PC-9 (cell line): ENCODE results near the gene COASY. TPM values are rescaled to one million over a fixed set of nuclear protein-coding genes. Genes with fewer than 3 reads are reported as not detected.
A peak's percentile ranks its signal among the peaks of the same experiment; 100 is the strongest.

ENCODE experiments used
- BruUV-seq: library from RNA; stranded (reverse); fragments of 400-500 nt; replicated peaks from 2 replicates; lab custom pipeline; 2021; lab: Mats Ljungman, UMichigan
- CTCF ChIA-PET: fragments of 300-600 bp; sonication (Branson Sonifier 250); formaldehyde crosslinking; loops from one replicate; lab custom pipeline; 2022; ENCODE audit warnings: antibody characterized with exemption; lab: Charles Lee
- POLR2A ChIA-PET: fragments of 300-600 bp; sonication (Branson Sonifier 250); formaldehyde crosslinking; loops from one replicate; lab custom pipeline; 2022; ENCODE audit warnings: antibody characterized with exemption; ENCODE audit not compliant: unreplicated experiment; lab: Charles Lee
- DNase-seq, 2 experiments: peaks; one replicate each; pipeline versions ENCODE4 v3.0.0 to v3.0.0-alpha.2; 2015 to 2022; ENCODE audit warnings: mixed read lengths in 1 of 2
- H2AFZ ChIP-seq: fragments of 200-600 bp; sonication (generic); 2 replicates; pipeline ENCODE4 v1.8.1; 2017; ENCODE audit warnings: antibody characterized with exemption
- H3F3A ChIP-seq: fragments of 200-600 bp; sonication (generic); 2 replicates; pipeline ENCODE4 v1.8.1; 2017; ENCODE audit warnings: antibody characterized with exemption, mild to moderate bottlenecking, low read depth; ENCODE audit not compliant: insufficient read depth
- H3K27ac ChIP-seq: fragments of 200-600 bp; sonication (generic); 2 replicates; pipeline ENCODE4 v1.6.1; 2016; ENCODE audit warnings: mixed run types
- H3K27me3 ChIP-seq: fragments of 200-600 bp; sonication (generic); 2 replicates; pipeline ENCODE4 v1.6.1; 2016; ENCODE audit warnings: low read depth, mixed run types; ENCODE audit not compliant: insufficient read depth
- H3K36me3 ChIP-seq: fragments of 200-600 bp; sonication (generic); 2 replicates; pipeline ENCODE4 v1.6.1; 2016; ENCODE audit warnings: low read depth, mixed run types
- H3K4me1 ChIP-seq: fragments of 200-600 bp; sonication (generic); replicated peaks from 2 replicates; pipeline ENCODE4 v1.6.1; 2016; ENCODE audit warnings: mixed run types; ENCODE audit not compliant: insufficient read depth
- H3K4me2 ChIP-seq: fragments of 200-600 bp; sonication (generic); 2 replicates; pipeline ENCODE4 v1.6.1; 2017; ENCODE audit warnings: mixed run types
- H3K4me3 ChIP-seq: fragments of 200-600 bp; sonication (generic); 2 replicates; pipeline ENCODE4 v1.6.1; 2016; ENCODE audit warnings: mixed run types
- H3K79me2 ChIP-seq: fragments of 200-600 bp; sonication (generic); 2 replicates; pipeline ENCODE4 v1.6.1; 2017; ENCODE audit warnings: low read depth, mixed run types
- H3K9me2 ChIP-seq: fragments of 200-600 bp; sonication (generic); 2 replicates; pipeline ENCODE4 v1.8.1; 2017; ENCODE audit warnings: mild to moderate bottlenecking; ENCODE audit not compliant: insufficient read depth
- H3K9me3 ChIP-seq: fragments of 200-600 bp; sonication (generic); 2 replicates; pipeline ENCODE4 v1.8.1; 2016; ENCODE audit warnings: low read depth; ENCODE audit not compliant: insufficient read depth
- H4K20me1 ChIP-seq: fragments of 200-600 bp; sonication (generic); 2 replicates; pipeline ENCODE4 v1.8.1; 2017; ENCODE audit not compliant: insufficient read depth
- CTCF ChIP-seq: fragments of 200-600 bp; sonication (generic); conservative IDR thresholded peaks from 2 replicates; pipeline ENCODE4 v1.6.1; 2017; ENCODE audit warnings: mixed run types, antibody characterized with exemption, mild to moderate bottlenecking, moderate library complexity
- EZH2 ChIP-seq: fragments of 200-600 bp; sonication (generic); IDR thresholded peaks from 2 replicates; pipeline ENCODE4 v1.8.0; 2017; ENCODE audit warnings: antibody characterized with exemption, low read depth
- intact Hi-C: fragments of 100-400 bp; cut with micrococcal nuclease; formaldehyde crosslinking; loops from one replicate; pipeline ENCODE4 v1.10.0; 2022; ENCODE audit not compliant: unreplicated experiment
- total RNA-seq: library from RNA; stranded (reverse); gene quantifications from 2 replicates; pipeline ENCODE4 v1.2.3, GENCODE V29; 2021

Gene COASY
- total RNA-seq, 1 experiment from 2014 or later = 152 TPM

DNA sequence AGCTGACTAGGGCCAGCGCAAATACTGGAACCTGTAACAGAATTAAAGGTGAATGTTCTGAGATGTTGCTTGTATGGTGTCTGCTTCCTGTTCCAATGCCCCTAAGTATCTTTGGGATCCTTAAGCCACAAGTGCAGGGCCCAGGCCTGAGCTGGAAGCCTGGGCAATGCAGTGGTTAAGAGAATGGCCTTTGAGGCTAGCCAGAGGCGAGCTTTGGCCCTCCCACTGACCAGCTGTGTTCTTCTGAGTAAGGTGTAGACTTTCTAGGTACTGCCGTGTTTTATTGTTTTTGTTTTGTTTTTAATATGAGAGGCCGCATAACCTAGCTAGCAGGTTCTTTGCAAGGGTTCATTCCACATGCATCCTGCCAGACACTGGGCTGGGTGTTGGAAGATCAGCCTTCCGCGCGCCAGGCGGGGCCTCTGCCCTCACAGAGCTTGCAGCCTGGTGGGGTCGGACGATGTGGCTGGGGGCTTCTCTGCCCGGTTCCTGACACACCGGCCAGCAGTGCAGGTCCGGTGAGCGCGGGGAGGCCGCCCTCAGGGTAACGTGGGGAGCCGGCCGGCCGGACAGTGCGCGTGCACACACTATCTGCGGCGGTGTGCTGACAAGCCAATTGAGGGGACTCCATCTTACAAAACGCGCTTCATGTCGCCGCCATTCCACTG lies 4.4 kb downstream of the COASY start:
- no peaks in the 10 kb centered on the region for H3K27me3 ChIP-seq
- DNase-seq = no peak
- H3K4me3 ChIP-seq = peak overlapping the region; percentile 58; the same call in 1 of the 2 replicates
- intact Hi-C loops = no loop called here
- no peak overlapping the region for H3K27ac ChIP-seq
- peak overlapping the region; percentile 78 for H3K4me2 ChIP-seq
- H3K9me2 ChIP-seq = no peaks in the 10 kb centered on the region
- H3K36me3 ChIP-seq = peaks cover 20% of the 10 kb centered on the region
- H3K4me1 ChIP-seq = peaks cover 30% of the 10 kb centered on the region
- peaks cover 62% of the 10 kb centered on the region for H3K79me2 ChIP-seq
- BruUV-seq = no TSS peak
- no peak overlapping the region for H2AFZ ChIP-seq
- H4K20me1 ChIP-seq = no peaks in the 10 kb centered on the region
- ChIA-PET CTCF (interaction anchor here (0.9 kb wide), 1 partner anchor 12 kb away, joined by 8 read pairs; no protein-coding TSS in a partner anchor), POLR2A (no interaction called here)
- no peaks in the 10 kb centered on the region for H3K9me3 ChIP-seq
- H3F3A ChIP-seq = peaks cover 68% of the 10 kb centered on the region
- TF ChIP-seq CTCF = no peak
- no peak for TF ChIP-seq EZH2

GRCh38 chr17:42566883-42567573 lies 5.1 kb downstream of the COASY start, which contains the start of gene MLX:
Gene MLX, plus strand, starts transcription at chr17:42567100. Its CDS starts 25 bp downstream, at chr17:42567125.
- Histone ChIP-seq H3K9me2 (no peaks in the 10 kb centered on the region), H3K27ac (no peak within 1 kb of the TSS), H3K79me2 (peaks cover 57% of the 10 kb centered on the region), H3K4me3 (peak within 1 kb of the TSS; percentile 58), H2AFZ (peak within 1 kb of the TSS; percentile 82), H3K4me1 (peaks cover 26% of the 10 kb centered on the region), H3K27me3 (no peaks in the 10 kb centered on the region), H3K9me3 (no peaks in the 10 kb centered on the region), H4K20me1 (no peaks in the 10 kb centered on the region), H3K36me3 (peaks cover 20% of the 10 kb centered on the region), H3K4me2 (peak within 1 kb of the TSS; percentile 78), H3F3A (peaks cover 66% of the 10 kb centered on the region)
- no peak for TF ChIP-seq EZH2
- TF ChIP-seq CTCF = no peak
- peak; percentile 74 to 87 for DNase-seq
- intact Hi-C loops = no loop called here
- ChIA-PET CTCF (interaction anchor here (0.7 kb wide), 2 partner anchors 10 to 449 kb away, joined by 4 read pairs; partner anchors contain the start of gene PSMC3IP), POLR2A (no interaction called here)
- BruUV-seq = no TSS peak

GRCh38 chr17:42568341-42569111 lies 6.6 kb downstream of the COASY start:
- TF ChIP-seq EZH2 (no peak), CTCF (no peak)
- BruUV-seq = no TSS peak

More at GRCh38 chr17:42568341-42569111, 6.6 kb downstream of the COASY start:
- Histone ChIP-seq H3K79me2 (peaks cover 42% of the 10 kb centered on the region), H3F3A (peaks cover 58% of the 10 kb centered on the region), H3K4me2 (peak overlapping the region; percentile 78; the same call in 1 of the 2 replicates), H3K36me3 (peaks cover 23% of the 10 kb centered on the region), H3K9me3 (no peaks in the 10 kb centered on the region), H3K4me3 (no peak overlapping the region), H3K9me2 (no peaks in the 10 kb centered on the region), H2AFZ (no peak overlapping the region), H3K4me1 (peaks cover 21% of the 10 kb centered on the region), H3K27me3 (no peaks in the 10 kb centered on the region), H4K20me1 (no peaks in the 10 kb centered on the region), H3K27ac (no peak overlapping the region)
- POLR2A ChIA-PET = no interaction called here
- CTCF ChIA-PET = interaction anchor here (0.5 kb wide), 1 partner anchor 362 kb away, joined by 4 read pairs; no protein-coding TSS in a partner anchor
- no peak for DNase-seq
- intact Hi-C loops = no loop called here
